ENCODE measurements around the gene SCNM1. TPM values are rescaled to one million over a fixed set of nuclear protein-coding genes. Genes with fewer than 3 reads are reported as not detected.

SCNM1 gene
- total and polyA plus RNA-seq, 2 experiments from 2014 or later = 27.1 to 92.3 TPM

- Histone ChIP-seq H3F3A (replicated peaks; ENCODE audit: low read depth) (no peaks in the 10 kb centered on the region; the same call in 1 of the 2 replicates), H3K79me2 (replicated peaks; ENCODE audit: insufficient read depth) (no peaks in the 10 kb centered on the region), H3K4me2 (no peak overlapping the region), H4K20me1 (replicated peaks; ENCODE audit: insufficient read depth) (no peaks in the 10 kb centered on the region), H2AFZ (no peak overlapping the region), H3K27ac (ENCODE audit: low read depth) (no peak overlapping the region), H3K4me1 (ENCODE audit: insufficient read depth) (peaks cover 5% of the 10 kb centered on the region; the same call in 1 of the 2 replicates), H3K27me3 (ENCODE audit: insufficient read depth) (no peaks in the 10 kb centered on the region), H3K9me2 (ENCODE audit: insufficient read depth) (no peaks in the 10 kb centered on the region), H3K4me3 (no peak overlapping the region), H3K36me3 (ENCODE audit: insufficient read depth) (0 out of 2 replicates have a peak, but pooled peaks cover 6% of the 10 kb centered on the region)
- Mint-ChIP-seq H3K4me1 (peaks cover 12% of the 10 kb centered on the region; the same call in 2 of the 3 replicates), H3K27ac (no peak overlapping the region), H3K9me3 (no peaks in the 10 kb centered on the region), H3K27me3 (ENCODE audit: insufficient read depth, low read depth, poor library complexity) (peaks cover 11% of the 10 kb centered on the region), H3K36me3 (ENCODE audit: low read depth) (peaks cover 13% of the 10 kb centered on the region), H3K4me3 (no peak overlapping the region)
- TF ChIP-seq STAT1 (IDR thresholded peaks at IDR 0.05; ENCODE audit: unreplicated experiment) (no peak), NANOG (IDR thresholded peaks at IDR 0.05; ENCODE audit: borderline replicate concordance) (no peak), CTCF (conservative IDR thresholded peaks at IDR 0.05; ENCODE audit: low read depth in 2 of 2) (no peak), POLR2AphosphoS5 (IDR thresholded peaks at IDR 0.05; ENCODE audit: low read depth) (no peak), ZNF462 (CRISPR knock-in tag; IDR thresholded peaks at IDR 0.05) (no peak), ZNF331 (CRISPR knock-in tag; IDR thresholded peaks at IDR 0.05; ENCODE audit: low read depth) (no peak), CREB1 (CRISPR knock-in tag; IDR thresholded peaks at IDR 0.05; ENCODE audit: low read depth) (no peak), EZH2 (IDR thresholded peaks at IDR 0.05; ENCODE audit: low read depth, unreplicated experiment) (no peak), ZNF114 (CRISPR knock-in tag; IDR thresholded peaks at IDR 0.05) (no peak), EZH2phosphoT487 (IDR thresholded peaks at IDR 0.05; ENCODE audit: unreplicated experiment) (no peak), JUNB (IDR thresholded peaks at IDR 0.05; ENCODE audit: unreplicated experiment) (no peak)
- TF ChIP-seq, protein P1, sequence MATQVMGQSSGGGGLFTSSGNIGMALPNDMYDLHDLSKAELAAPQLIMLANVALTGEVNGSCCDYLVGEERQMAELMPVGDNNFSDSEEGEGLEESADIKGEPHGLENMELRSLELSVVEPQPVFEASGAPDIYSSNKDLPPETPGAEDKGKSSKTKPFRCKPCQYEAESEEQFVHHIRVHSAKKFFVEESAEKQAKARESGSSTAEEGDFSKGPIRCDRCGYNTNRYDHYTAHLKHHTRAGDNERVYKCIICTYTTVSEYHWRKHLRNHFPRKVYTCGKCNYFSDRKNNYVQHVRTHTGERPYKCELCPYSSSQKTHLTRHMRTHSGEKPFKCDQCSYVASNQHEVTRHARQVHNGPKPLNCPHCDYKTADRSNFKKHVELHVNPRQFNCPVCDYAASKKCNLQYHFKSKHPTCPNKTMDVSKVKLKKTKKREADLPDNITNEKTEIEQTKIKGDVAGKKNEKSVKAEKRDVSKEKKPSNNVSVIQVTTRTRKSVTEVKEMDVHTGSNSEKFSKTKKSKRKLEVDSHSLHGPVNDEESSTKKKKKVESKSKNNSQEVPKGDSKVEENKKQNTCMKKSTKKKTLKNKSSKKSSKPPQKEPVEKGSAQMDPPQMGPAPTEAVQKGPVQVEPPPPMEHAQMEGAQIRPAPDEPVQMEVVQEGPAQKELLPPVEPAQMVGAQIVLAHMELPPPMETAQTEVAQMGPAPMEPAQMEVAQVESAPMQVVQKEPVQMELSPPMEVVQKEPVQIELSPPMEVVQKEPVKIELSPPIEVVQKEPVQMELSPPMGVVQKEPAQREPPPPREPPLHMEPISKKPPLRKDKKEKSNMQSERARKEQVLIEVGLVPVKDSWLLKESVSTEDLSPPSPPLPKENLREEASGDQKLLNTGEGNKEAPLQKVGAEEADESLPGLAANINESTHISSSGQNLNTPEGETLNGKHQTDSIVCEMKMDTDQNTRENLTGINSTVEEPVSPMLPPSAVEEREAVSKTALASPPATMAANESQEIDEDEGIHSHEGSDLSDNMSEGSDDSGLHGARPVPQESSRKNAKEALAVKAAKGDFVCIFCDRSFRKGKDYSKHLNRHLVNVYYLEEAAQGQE (IDR thresholded peaks at IDR 0.05; ENCODE audit: unreplicated experiment) = no peak
- TF ChIP-seq, protein P2, sequence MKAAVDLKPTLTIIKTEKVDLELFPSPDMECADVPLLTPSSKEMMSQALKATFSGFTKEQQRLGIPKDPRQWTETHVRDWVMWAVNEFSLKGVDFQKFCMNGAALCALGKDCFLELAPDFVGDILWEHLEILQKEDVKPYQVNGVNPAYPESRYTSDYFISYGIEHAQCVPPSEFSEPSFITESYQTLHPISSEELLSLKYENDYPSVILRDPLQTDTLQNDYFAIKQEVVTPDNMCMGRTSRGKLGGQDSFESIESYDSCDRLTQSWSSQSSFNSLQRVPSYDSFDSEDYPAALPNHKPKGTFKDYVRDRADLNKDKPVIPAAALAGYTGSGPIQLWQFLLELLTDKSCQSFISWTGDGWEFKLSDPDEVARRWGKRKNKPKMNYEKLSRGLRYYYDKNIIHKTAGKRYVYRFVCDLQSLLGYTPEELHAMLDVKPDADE (IDR thresholded peaks at IDR 0.05) = no peak
- DNase-seq (ENCODE audit: low spot score) (peak; percentile 40), ATAC-seq (peak; percentile 20; the same call in 1 of the 3 replicates)
Measured at GRCh38 chr1:151158751-151159251, 7.1 kb upstream of the SCNM1 start.

Data from GM23338 (cell line).